GM12891 (cell line): ENCODE results near the gene RC3H1.

Source experiments
- POLR2A ChIP-seq: IDR thresholded peaks from 2 replicates; pipeline ENCODE4 v1.6.1; 2011; ENCODE audit warnings: low read depth, low read length, control low read depth
- POLR2AphosphoS5 ChIP-seq: IDR thresholded peaks from 2 replicates; pipeline ENCODE4 v1.6.1; 2011; ENCODE audit warnings: low read depth, low read length, control low read depth

DNA sequence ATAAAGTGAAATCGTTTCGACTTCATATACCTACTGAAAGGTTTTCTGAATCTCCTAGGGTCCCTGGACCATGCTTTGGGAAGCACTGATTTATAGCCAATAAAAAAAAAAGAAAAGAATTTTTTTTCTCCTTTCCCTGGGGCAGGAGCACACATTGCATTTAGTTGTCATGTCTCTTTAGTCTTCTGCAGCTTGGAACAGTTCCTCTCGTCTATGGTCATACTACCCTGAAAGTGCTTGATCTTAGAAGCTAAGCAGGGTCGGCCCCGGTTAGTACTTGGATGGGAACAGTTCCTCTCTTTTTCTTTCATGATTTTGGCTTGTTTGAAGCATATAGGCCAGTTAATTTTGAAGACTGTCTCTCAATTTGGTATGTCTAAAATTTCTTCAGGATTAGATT lies 101.3 kb downstream of the RC3H1 start:
- TF ChIP-seq POLR2AphosphoS5, result no peak
- TF ChIP-seq POLR2A, result no peak
